Measurements from ENCODE around the gene PRPSAP1. TPM values are rescaled to one million over a fixed set of nuclear protein-coding genes. Genes with fewer than 3 reads are reported as not detected.
"Not testable (repeated sequence)": the region's sequence is repeated elsewhere in the genome, so short reads cannot be mapped to it uniquely, and the experiment has no call there.

PRPSAP1 gene
- total RNA-seq, 3 donors from 2014 or later (not counting 1 experiment from before 2014, with no cell fraction given), result 32.9 to 45.2 (median 41.5) TPM

DNA sequence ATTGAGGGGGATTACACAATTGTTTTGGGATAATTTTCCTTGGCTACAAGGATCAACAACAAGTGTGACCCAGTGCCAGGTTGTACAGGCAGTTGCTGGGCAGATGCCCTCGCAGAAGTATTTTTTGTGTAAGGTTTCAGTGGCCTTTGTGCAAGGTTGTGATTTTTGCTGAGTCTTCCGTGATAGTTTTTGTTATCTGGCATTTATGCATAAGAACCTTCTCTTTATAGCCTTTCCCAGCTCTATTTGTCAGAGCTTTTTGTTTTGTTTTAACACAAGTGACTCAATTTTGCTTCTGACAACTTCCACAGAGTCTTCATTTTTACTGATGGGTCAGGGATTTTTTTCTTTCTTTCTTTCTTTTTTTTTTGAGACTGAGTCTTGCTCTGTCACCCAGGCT is 6.7 kb upstream of the PRPSAP1 start:
- H3K36me3 ChIP-seq (ENCODE audit: control insufficient read depth, insufficient read depth, low read length), result no peaks in the 10 kb centered on the region
- H3K4me1 Mint-ChIP-seq, result no peaks in the 10 kb centered on the region
- no peak overlapping the region for H3K27ac Mint-ChIP-seq
- ATAC-seq (no peak), DNase-seq (no peak)
- TF ChIP-seq, protein P1, sequence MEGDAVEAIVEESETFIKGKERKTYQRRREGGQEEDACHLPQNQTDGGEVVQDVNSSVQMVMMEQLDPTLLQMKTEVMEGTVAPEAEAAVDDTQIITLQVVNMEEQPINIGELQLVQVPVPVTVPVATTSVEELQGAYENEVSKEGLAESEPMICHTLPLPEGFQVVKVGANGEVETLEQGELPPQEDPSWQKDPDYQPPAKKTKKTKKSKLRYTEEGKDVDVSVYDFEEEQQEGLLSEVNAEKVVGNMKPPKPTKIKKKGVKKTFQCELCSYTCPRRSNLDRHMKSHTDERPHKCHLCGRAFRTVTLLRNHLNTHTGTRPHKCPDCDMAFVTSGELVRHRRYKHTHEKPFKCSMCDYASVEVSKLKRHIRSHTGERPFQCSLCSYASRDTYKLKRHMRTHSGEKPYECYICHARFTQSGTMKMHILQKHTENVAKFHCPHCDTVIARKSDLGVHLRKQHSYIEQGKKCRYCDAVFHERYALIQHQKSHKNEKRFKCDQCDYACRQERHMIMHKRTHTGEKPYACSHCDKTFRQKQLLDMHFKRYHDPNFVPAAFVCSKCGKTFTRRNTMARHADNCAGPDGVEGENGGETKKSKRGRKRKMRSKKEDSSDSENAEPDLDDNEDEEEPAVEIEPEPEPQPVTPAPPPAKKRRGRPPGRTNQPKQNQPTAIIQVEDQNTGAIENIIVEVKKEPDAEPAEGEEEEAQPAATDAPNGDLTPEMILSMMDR (IDR thresholded peaks at IDR 0.05), result no peak
- H3K4me3 ChIP-seq (ENCODE audit: low read length), result no peak overlapping the region
- no peaks in the 10 kb centered on the region for H3K4me1 ChIP-seq (ENCODE audit: control insufficient read depth, insufficient read depth, low read length)
- H3K9me3 Mint-ChIP-seq, result no peaks in the 10 kb centered on the region
- intact Hi-C loops (cut with micrococcal nuclease), result no loop called here
- no peak overlapping the region for H3K27ac ChIP-seq (ENCODE audit: low read length)
- H3K27me3 Mint-ChIP-seq (ENCODE audit: low read depth in 2 of 2), result peaks cover 4 to 10% of the 10 kb centered on the region in 2 donors
- no peaks in the 10 kb centered on the region for H3K9me3 ChIP-seq (ENCODE audit: control insufficient read depth, insufficient read depth, low read length)
- H3K36me3 Mint-ChIP-seq, result no peaks in the 10 kb centered on the region
- no peak overlapping the region for H3K4me3 Mint-ChIP-seq
- no peaks in the 10 kb centered on the region for H3K27me3 ChIP-seq (ENCODE audit: control insufficient read depth, insufficient read depth, low read length)
- WGBS (ENCODE audit: insufficient coverage), result 96% methylated on average over 2 of the region's 2 CpGs

DNA sequence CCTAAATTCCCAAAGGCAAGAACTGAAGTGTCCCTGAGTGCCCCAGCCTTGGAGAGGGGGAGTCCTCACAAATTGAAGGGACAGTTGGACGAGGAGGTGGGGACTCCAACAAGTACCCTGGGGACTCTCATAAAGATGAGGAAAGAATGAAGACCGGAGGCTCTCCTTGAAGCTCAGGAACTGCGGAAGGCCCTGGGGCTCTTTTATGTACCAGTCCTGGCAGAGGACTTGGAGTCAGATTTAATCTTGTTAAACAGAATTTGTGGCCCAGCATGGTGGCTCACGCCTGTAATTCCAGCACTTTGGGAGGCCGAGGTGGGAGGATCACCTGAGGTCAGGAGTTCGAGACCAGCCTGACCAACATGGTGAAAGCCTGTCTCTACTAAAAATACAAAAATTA is 6.1 kb upstream of the PRPSAP1 start:
- H3K4me3 Mint-ChIP-seq; H3K4me1 Mint-ChIP-seq; H3K9me3 Mint-ChIP-seq; ATAC-seq; H3K9me3 ChIP-seq (ENCODE audit: control insufficient read depth, insufficient read depth, low read length); H3K4me1 ChIP-seq (ENCODE audit: control insufficient read depth, insufficient read depth, low read length); intact Hi-C loops (cut with micrococcal nuclease); H3K36me3 ChIP-seq (ENCODE audit: control insufficient read depth, insufficient read depth, low read length); H3K27ac ChIP-seq (ENCODE audit: low read length); DNase-seq; H3K36me3 Mint-ChIP-seq; H3K4me3 ChIP-seq (ENCODE audit: low read length); H3K27ac Mint-ChIP-seq; H3K27me3 ChIP-seq (ENCODE audit: control insufficient read depth, insufficient read depth, low read length): not testable (repeated sequence)
- peaks cover 4 to 10% of the 10 kb centered on the region in 2 donors for H3K27me3 Mint-ChIP-seq (ENCODE audit: low read depth in 2 of 2)
- WGBS (ENCODE audit: insufficient coverage), result 88% methylated on average over 6 of the region's 6 CpGs

DNA sequence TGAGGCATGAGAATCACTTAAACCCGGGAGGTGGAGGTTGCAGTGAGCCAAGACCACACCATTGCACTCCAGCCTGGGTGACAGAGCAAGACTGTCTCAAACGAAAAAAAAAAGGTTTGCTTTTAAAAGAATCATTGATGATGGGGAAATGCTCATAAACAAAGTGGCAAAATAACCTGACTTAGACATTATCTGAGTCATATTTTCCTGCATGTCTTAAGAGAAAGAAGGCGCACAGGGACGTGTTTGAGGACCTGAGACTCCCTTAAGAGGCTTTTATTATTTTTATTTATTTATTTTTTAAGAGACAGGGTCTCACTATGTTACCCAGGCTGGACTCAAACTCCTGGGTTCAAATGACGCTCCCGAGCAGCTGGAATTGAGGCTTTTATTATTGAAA is 5.7 kb upstream of the PRPSAP1 start:
- Mint-ChIP-seq H3K27me3 (ENCODE audit: low read depth in 2 of 2) (peaks cover 4 to 10% of the 10 kb centered on the region in 2 donors), H3K27ac (no peak overlapping the region)

DNA sequence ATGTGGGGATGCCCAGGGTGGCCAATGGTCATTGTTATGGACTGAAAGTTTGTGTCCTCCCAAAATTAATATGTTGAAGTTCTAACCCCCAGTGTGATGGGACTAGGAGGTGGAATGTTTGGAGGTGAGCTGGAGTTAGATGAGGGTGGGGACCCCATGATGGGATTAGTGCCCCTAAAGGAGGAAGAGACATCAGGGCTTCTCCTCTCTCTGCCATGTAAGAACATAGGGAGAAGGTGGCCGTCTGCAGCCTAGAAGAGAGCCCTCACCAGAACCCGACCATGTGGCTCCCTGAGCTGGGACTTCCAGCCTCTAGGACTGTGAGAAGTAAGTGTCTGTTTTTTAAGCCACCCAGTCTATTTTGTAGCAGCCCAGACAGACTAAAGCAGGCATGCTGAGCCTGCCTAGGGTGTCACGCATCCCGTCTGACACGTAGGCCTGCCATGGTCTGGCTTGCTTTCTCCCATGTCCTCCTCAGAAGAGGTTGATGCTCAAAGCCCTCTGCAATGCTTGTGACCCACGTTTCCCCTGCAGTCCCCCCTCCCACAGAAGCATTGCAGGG is 4.0 kb upstream of the PRPSAP1 start:
- no peak for DNase-seq
- H3K27me3 ChIP-seq (ENCODE audit: control insufficient read depth, insufficient read depth, low read length), result no peaks in the 10 kb centered on the region
- H3K36me3 Mint-ChIP-seq, result no peaks in the 10 kb centered on the region
- no peaks in the 10 kb centered on the region for H3K9me3 ChIP-seq (ENCODE audit: control insufficient read depth, insufficient read depth, low read length)
- no peak overlapping the region for H3K4me3 ChIP-seq (ENCODE audit: low read length)
- peaks cover 4 to 10% of the 10 kb centered on the region in 2 donors for H3K27me3 Mint-ChIP-seq (ENCODE audit: low read depth in 2 of 2)
- H3K4me1 ChIP-seq (ENCODE audit: control insufficient read depth, insufficient read depth, low read length), result peaks cover 13% of the 10 kb centered on the region
- no peak for ATAC-seq
- H3K36me3 ChIP-seq (ENCODE audit: control insufficient read depth, insufficient read depth, low read length), result no peaks in the 10 kb centered on the region
- intact Hi-C loops (cut with micrococcal nuclease), result no loop called here
- TF ChIP-seq, protein P1 (IDR thresholded peaks at IDR 0.05), result no peak
- no peak overlapping the region for H3K27ac Mint-ChIP-seq
- H3K4me3 Mint-ChIP-seq, result no peak overlapping the region
- 92% methylated on average over 5 of the region's 6 CpGs for WGBS (ENCODE audit: insufficient coverage)
- no peaks in the 10 kb centered on the region for H3K9me3 Mint-ChIP-seq
- no peak overlapping the region for H3K27ac ChIP-seq (ENCODE audit: low read length)
- peaks cover 16% of the 10 kb centered on the region in 2 donors for H3K4me1 Mint-ChIP-seq

More for the DNA sequence above, 5.7 kb upstream of the PRPSAP1 start:
- no peaks in the 10 kb centered on the region for H3K36me3 ChIP-seq (ENCODE audit: control insufficient read depth, insufficient read depth, low read length)
- peaks cover 5% of the 10 kb centered on the region in 2 donors for H3K4me1 Mint-ChIP-seq
- ATAC-seq (no peak), DNase-seq (no peak)
- H3K4me1 ChIP-seq (ENCODE audit: control insufficient read depth, insufficient read depth, low read length), result peaks cover 5% of the 10 kb centered on the region
- H3K4me3 ChIP-seq (ENCODE audit: low read length), result no peak overlapping the region
- TF ChIP-seq, protein P1 (IDR thresholded peaks at IDR 0.05), result no peak
- H3K4me3 Mint-ChIP-seq, result no peak overlapping the region
- H3K9me3 ChIP-seq (ENCODE audit: control insufficient read depth, insufficient read depth, low read length), result no peaks in the 10 kb centered on the region
- WGBS (ENCODE audit: insufficient coverage), result 85% methylated on average over 4 of the region's 6 CpGs
- no peaks in the 10 kb centered on the region for H3K9me3 Mint-ChIP-seq
- no peaks in the 10 kb centered on the region for H3K27me3 ChIP-seq (ENCODE audit: control insufficient read depth, insufficient read depth, low read length)
- no peak overlapping the region for H3K27ac ChIP-seq (ENCODE audit: low read length)
- H3K36me3 Mint-ChIP-seq, result no peaks in the 10 kb centered on the region
- intact Hi-C loops (cut with micrococcal nuclease), result no loop called here
